Psoas muscle (tissue), 8 donors: ENCODE measurements around the gene HACD1. TPM values are rescaled to one million over a fixed set of nuclear protein-coding genes. Genes with fewer than 3 reads are reported as not detected.

Source experiments
- ATAC-seq, 4 donors: fragments of 200-7000 bp; cut with Tn5 transposase; one replicate each; pipeline ENCODE4 v1.9.1; 2020; ENCODE audit warnings: moderate library complexity in 3 of 4, mild to moderate bottlenecking in 2 of 4
- DNase-seq, 2 donors: peaks; one replicate each; pipeline ENCODE4 v3.0.0-alpha.2; 2020
- H3K27ac ChIP-seq: fragments of 200-600 bp; one replicate; pipeline ENCODE4 v1.8.0; 2022
- H3K27me3 ChIP-seq, 3 donors: fragments of 200-600 bp in 1 of 3; one replicate each; pipeline versions ENCODE4 v1.6.1 to v1.8.0; 2013 to 2022; ENCODE audit warnings: low read length in 2 of 3, mild to moderate bottlenecking in 2 of 3, moderate library complexity in 1 of 3; ENCODE audit not compliant: insufficient read depth in 3 of 3
- H3K36me3 ChIP-seq, 2 donors: fragments of 200-600 bp in 1 of 2; one replicate each; pipeline versions ENCODE4 v1.6.1 to v1.8.0; 2013 to 2022; ENCODE audit warnings: low read depth in 1 of 2, mild to moderate bottlenecking in 1 of 2, moderate library complexity in 1 of 2; ENCODE audit not compliant: insufficient read depth in 1 of 2
- H3K4me1 ChIP-seq: fragments of 200-600 bp; one replicate; pipeline ENCODE4 v1.8.0; 2022
- H3K4me3 ChIP-seq: fragments of 200-600 bp; one replicate; pipeline ENCODE4 v1.8.0; 2022; ENCODE audit warnings: mild to moderate bottlenecking
- H3K9me3 ChIP-seq: fragments of 200-600 bp; one replicate; pipeline ENCODE4 v1.8.0; 2022
- CTCF ChIP-seq: fragments of 200-600 bp; IDR thresholded peaks from one replicate; pipeline ENCODE4 v1.8.0; 2022; ENCODE audit warnings: antibody characterized with exemption
- WGBS, 3 donors: extraction: QIAGEN DNeasy Blood & Tissue Kit; methylation state at CpG; one replicate each; pipeline versions ENCODE4 v1.1.6 to v1.1.7; 2013; 5-methylcytosine and 5-hydroxymethylcytosine counted together
- intact Hi-C, 2 donors: fragments of 100-400 bp; cut with DNase I; formaldehyde crosslinking; loops; one replicate each; pipeline versions ENCODE4 v1.11.0 to v1.14.2; 2022
- polyA plus RNA-seq, 3 donors: library from polyadenylated mRNA; stranded (reverse); fragments of 200-250 nt; gene quantifications; one replicate each; pipeline ENCODE4 v1.2.3, GENCODE V29; 2013
- total RNA-seq, 4 donors: library from RNA; stranded (reverse); fragmentation: NEBNext Ultra II Directional in 2 of 4; extraction: Animal tissue kit (Norgen Biotek cat#: 25700) in 2 of 4; gene quantifications; one replicate each; pipeline versions ENCODE4 v1.2.1 to v1.2.4, GENCODE V29; 2021 to 2023
- donor health status: healthy with polysubstance abuse.
- donor health status: DM: no; HTN: no; CAD: no; lungs with moderate emphysema.
- donor health status: Bipolar disorder and iron deficiency.
- donor health status: healthy.
- donor health status: DM: yes; HTN: yes; CAD: no.
- donor health status: DM: no; HTN: no; CAD: no.
- donor health status: DM: no; HTN: no; CAD: no.
- donor health status: DM: yes; HTN: yes; CAD: no.

The HACD1 gene
- total and polyA plus RNA-seq, 7 donors: 23.4 to 61.8 (median 35.7) TPM

GRCh38 chr10:17655009-17655408 is 37.8 kb upstream of the HACD1 start:
- Histone ChIP-seq H3K4me1 (peaks cover 60% of the 10 kb centered on the region), H3K27ac (no peak overlapping the region), H3K27me3 (no peaks in the 10 kb centered on the region), H3K4me3 (no peak overlapping the region), H3K9me3 (no peaks in the 10 kb centered on the region), H3K36me3 (no peaks in the 10 kb centered on the region)
- WGBS, 3 donors: 94 to 99% (median 98%) methylated on average over 3 of the region's 3 CpGs
- ATAC-seq (no peak), DNase-seq (no peak)
- intact Hi-C loops: no loop called here
- TF ChIP-seq CTCF: no peak

GRCh38 chr10:17652585-17652984 is 35.4 kb upstream of the HACD1 start:
- intact Hi-C loops: no loop called here
- Histone ChIP-seq H3K9me3 (no peaks in the 10 kb centered on the region), H3K4me3 (no peak overlapping the region), H3K36me3 (peaks cover 0 to 3% of the 10 kb centered on the region in 2 donors), H3K4me1 (peaks cover 66% of the 10 kb centered on the region), H3K27me3 (no peaks in the 10 kb centered on the region), H3K27ac (no peak overlapping the region)
- peak in 3 of 4 donors; percentile 55 to 74 (median 60) for ATAC-seq
- TF ChIP-seq CTCF: no peak
- DNase-seq: no peak

GRCh38 chr10:17651896-17652295 is 34.7 kb upstream of the HACD1 start:
- TF ChIP-seq CTCF: no peak
- ATAC-seq: no peak

GRCh38 chr10:17650416-17650815 is 33.2 kb upstream of the HACD1 start:
- H3K36me3 ChIP-seq: peaks cover 0 to 3% of the 10 kb centered on the region in 2 donors
- H3K27ac ChIP-seq: peak overlapping the region; percentile 25
- H3K4me1 ChIP-seq: peaks cover 79% of the 10 kb centered on the region
- H3K9me3 ChIP-seq: no peaks in the 10 kb centered on the region
- H3K27me3 ChIP-seq: no peaks in the 10 kb centered on the region
- DNase-seq (no peak), ATAC-seq (no peak)
- intact Hi-C loops: no loop called here
- 73 to 79% (median 74%) methylated on average over 8 of the region's 8 CpGs for WGBS, 3 donors
- H3K4me3 ChIP-seq: peak overlapping the region; percentile 8
- no peak for TF ChIP-seq CTCF

More at GRCh38 chr10:17651896-17652295, 34.7 kb upstream of the HACD1 start:
- H3K4me3 ChIP-seq: no peak overlapping the region
- intact Hi-C loops: no loop called here
- H3K4me1 ChIP-seq: peaks cover 69% of the 10 kb centered on the region
- no peak overlapping the region for H3K27ac ChIP-seq
- peaks cover 0 to 3% of the 10 kb centered on the region in 2 donors for H3K36me3 ChIP-seq
- DNase-seq: no peak
- H3K27me3 ChIP-seq: no peaks in the 10 kb centered on the region
- no peaks in the 10 kb centered on the region for H3K9me3 ChIP-seq

GRCh38 chr10:17649836-17650235 is 32.7 kb upstream of the HACD1 start:
- peak overlapping the region; percentile 8 for H3K4me3 ChIP-seq
- H3K27ac ChIP-seq: peak overlapping the region; percentile 25
- H3K9me3 ChIP-seq: no peaks in the 10 kb centered on the region
- H3K4me1 ChIP-seq: peaks cover 80% of the 10 kb centered on the region
- 73 to 80% (median 76%) methylated on average over 2 of the region's 2 CpGs for WGBS, 3 donors
- no peak for TF ChIP-seq CTCF
- H3K27me3 ChIP-seq: no peaks in the 10 kb centered on the region
- no peak for DNase-seq
- no peak for ATAC-seq
- intact Hi-C loops: no loop called here
- peaks cover 0 to 3% of the 10 kb centered on the region in 2 donors for H3K36me3 ChIP-seq
